Left ventricle myocardium superior (tissue), 1 donor: ENCODE data around the gene SGCA. TPM values are rescaled to one million over a fixed set of nuclear protein-coding genes. Genes with fewer than 3 reads are reported as not detected.
A peak's percentile ranks its signal among the peaks of the same experiment; 100 is the strongest.

Source experiments
- ATAC-seq: fragments of 200-7000 bp; cut with Tn5 transposase; one replicate; pipeline ENCODE4 v1.9.1; 2020; ENCODE audit warnings: mild to moderate bottlenecking, moderate library complexity
- DNase-seq: peaks from one replicate; pipeline ENCODE4 v3.0.0-alpha.2; 2020
- intact Hi-C: fragments of 100-400 bp; cut with micrococcal nuclease; formaldehyde crosslinking; loops from one replicate; pipeline ENCODE4 v1.11.0; 2022
- total RNA-seq: library from RNA; stranded (reverse); fragmentation: NEBNext Ultra II Directional; extraction: Animal tissue kit (Norgen Biotek cat#: 25700); gene quantifications from one replicate; pipeline ENCODE4 v1.2.1, GENCODE V29; 2021
- donor health status: DM: no; HTN: yes; CAD: no; lungs with severe emphysema.

The SGCA gene
- total RNA-seq, 1 donor from 2014 or later = 155 TPM

DNA sequence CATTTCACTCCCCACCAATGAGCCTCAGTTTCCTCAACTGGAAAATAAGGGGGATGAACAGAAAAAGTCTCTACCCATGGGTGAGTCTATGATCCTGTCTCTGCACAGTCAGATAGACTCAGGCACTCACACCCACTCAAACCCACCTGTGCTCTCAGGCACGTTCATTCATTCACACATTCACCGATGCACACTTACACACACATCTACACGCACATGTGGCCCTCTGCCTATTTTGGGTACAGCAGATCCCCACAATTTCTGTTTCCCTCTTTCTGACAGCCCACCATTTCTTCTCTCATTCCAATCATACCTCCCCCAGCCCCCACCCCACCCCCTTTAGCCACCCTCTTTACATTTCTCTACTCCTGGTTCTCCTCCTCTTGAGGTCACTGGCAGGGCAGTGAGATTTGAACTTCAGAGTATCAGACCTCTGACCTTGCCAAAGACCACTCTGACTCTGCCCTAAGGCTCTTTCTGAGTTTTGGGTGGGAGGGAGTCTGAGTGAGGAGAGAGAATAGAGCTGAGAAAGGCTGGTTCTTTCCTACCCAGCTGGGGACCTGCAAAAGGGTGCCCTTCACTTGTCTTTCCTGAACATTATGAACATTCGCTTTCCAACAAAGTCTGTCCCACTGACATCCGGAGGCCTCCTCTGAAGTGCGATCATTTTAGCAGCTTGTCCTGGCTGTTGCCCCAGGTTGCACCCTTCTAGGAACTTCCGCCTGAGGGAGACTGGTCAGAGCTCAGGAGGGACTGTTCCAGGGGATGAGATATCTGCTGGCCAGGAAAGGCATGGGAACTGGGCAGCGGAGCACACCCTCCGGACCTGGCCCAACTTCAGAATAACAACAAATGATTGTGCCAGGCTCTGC is 45.7 kb downstream of the SGCA start:
- intact Hi-C loops = no loop called here

DNA sequence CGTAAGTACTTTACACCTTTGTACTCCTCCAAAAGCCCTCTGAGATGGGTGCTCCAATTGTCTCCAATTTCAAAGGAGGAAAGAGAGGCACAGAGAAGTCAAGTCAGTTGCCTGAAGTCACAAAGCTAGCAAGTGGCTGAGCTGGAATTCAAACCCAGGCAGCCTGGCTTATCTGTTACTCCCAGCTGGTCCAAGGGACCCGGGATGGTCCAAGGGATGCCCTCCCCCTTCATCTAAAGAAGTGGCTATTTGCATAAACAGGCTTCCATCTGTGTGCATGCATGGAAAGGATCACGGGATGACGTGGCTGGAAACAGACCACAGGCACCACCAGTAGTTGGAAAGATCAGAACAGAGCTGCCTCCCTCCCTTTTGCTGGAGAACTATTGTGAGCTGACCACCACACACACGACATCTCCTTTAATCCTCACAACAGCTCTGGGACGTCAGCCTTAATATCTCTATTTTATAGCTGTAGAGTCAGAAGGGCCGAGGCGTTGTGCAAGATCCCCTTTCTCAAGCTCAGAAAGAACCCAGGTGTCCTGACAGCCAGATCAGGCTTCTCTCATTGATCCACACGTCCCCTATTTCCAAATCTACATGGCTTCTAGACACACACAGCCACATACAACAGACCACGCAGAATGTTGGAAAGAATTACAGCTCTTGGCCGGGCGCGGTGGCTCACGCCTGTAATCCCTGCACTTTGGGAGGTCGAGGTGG is 46.5 kb downstream of the SGCA start:
- no peak for DNase-seq
- intact Hi-C loops = no loop called here
- ATAC-seq = no peak

More for the DNA sequence above, 45.7 kb downstream of the SGCA start:
- ATAC-seq = peak; percentile 39
- DNase-seq = no peak

DNA sequence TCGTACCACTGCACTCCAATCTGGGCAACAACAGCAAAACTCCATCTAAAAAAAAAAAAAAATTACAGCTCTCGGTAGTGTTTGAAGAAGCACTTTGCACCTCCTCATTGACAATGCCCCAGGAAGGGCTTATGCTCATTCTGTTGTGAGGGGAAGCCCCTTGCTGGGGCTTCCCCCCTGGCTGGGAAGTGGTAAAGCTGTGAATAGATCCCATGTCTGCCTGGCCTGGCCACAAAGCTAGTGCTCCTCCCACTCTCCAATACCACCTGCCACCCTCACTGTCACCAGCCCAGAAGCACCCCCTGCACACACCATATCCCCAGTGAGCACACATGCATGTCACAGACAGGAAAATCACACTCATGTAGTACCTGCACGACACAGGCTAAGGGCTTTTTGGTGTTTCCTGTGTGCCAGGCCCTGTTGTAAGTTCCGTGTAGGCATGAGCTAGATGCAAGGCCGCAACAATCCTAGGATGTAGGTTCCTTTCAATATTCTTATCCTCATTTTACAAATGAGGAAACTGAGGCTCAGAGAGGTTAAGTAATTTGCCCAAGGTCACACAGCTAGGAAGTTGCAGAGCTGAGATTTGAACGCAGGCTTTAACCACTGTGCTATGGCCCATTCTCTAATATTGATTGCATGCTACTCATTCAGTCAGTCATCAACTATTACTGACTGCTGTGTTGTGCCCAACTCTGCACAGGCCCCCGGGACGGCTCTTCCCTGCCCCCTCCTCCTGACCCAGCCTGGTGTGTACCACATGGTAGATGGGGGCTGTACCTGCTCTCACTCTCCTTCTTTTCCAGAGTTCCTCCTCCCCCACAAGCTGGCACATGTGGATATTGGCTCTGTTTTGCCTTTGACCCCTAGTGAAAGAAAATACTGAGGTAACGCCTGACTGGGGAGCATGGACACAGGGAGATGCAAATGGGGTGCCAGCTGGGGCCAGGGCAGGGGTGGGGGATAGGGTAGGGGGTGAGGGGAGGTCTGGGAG is 47.5 kb downstream of the SGCA start:
- ATAC-seq (no peak), DNase-seq (no peak)
- intact Hi-C loops = no loop called here

DNA sequence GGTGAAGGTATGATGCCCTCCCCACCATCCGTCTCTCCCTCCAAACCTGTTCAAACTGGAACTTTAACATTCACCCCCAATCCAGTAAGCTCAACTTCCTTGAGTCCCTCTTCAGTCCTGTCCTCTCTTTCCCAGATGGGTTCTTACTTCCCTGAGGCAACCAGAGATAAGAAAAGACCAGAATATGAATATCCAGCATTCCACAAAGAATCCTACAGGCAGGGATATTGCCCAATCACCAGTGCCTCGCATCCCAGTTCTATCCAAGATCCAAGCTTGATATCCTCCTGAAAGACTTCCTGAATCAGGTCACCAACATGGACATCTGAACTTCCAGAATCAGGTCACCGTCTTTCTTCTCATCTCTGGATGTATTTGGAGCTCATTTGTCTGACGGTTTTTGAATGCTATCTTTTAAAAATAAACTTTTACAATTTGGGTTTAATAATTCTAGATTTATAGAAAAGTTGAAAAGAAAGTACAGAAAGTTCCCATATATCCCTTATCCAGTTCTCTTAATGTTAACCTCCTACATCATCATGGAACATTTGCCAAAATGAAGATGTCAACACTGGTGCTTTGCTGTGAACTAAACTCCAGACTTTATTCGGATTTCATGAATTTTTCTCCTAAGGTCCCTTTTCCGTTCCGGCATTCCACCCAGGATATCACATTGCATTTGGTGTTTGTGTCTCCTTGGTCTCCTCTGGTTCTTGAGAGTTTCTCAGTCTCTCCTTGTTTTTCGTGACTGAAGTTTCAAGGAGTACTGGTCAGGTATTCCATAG is 49.4 kb downstream of the SGCA start:
- intact Hi-C loops = no loop called here
- DNase-seq (no peak), ATAC-seq (peak; percentile 8)

DNA sequence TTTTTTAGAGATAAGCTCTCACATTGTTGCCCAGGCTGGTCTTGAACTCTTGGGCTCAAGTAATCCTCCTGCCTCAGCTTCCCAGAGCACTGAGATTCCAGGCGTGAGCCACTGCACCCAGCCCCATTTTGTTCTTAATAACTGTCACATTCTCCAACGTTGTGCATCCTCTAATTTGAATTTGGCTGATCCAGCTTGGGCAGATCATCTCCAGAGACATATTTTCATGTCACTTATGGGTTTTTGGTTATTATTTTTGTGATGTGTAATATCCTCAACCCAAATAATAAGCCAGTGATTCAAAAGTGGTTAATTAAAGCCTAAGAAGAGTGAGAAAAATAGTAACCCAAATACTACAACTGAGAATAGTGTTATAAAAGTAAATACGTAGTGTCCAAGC is 51.8 kb downstream of the SGCA start:
- intact Hi-C loops = no loop called here
- no peak for DNase-seq
- no peak for ATAC-seq

DNA sequence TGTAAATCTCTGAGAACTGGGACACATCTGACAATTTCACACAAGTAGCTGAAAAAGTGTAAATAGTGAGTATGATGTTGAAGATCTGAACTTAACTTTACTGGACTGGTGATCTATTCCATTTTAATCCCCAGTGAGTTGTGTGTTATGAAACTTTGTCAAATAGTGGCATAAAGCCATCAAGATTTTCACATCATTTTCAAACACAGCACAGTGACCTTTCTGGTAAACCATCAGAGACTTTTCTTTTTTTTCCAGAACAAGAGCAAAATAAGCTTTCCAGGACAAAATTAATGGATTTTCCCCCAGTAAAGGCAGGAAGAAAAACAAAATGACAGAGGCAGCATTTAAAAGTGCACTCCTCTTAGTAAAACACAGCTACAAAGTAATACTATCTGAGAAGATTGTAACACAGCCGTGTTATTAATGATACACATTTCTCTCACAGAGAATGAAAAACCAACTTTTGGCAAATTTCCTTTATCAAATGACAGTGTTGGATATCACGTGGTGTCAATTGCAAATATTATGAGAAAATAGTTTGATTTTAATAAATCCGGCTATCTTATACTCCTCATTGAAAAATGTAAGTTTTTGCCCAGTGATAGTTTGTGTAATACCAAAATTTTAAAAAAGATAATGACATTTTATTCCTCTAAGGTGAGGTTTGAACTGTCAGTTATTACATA is 52.4 kb downstream of the SGCA start:
- peak; percentile 60 for ATAC-seq

DNA sequence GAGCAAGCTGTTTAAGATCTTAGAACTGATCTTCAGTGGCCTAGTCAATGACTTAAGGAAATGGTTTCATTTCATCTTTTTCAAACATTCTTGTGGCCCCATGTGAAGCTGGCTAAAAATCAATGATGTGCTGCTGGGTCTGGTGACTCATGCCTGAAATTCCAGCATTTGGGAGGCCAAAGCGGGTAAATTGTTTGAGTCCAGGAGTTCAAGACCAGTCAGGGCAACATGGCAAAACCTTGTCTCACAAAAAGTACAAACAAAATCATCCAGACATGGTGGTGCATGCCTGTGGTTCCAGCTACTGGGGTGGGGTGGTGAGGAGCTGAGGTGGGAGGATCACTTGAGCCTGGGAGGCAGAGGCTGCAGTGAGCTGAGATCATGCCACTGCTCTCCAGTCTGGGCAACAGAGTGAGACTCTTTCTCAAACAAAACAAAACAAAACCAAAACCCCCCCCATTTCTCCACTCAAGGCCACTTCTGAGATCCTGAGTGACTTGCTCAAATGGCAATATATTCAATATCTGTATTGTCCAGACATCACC is 53.0 kb downstream of the SGCA start:
- DNase-seq = no peak
- no peak for ATAC-seq
- intact Hi-C loops = no loop called here

More for the DNA sequence above, 52.4 kb downstream of the SGCA start:
- intact Hi-C loops = no loop called here
- DNase-seq = no peak

DNA sequence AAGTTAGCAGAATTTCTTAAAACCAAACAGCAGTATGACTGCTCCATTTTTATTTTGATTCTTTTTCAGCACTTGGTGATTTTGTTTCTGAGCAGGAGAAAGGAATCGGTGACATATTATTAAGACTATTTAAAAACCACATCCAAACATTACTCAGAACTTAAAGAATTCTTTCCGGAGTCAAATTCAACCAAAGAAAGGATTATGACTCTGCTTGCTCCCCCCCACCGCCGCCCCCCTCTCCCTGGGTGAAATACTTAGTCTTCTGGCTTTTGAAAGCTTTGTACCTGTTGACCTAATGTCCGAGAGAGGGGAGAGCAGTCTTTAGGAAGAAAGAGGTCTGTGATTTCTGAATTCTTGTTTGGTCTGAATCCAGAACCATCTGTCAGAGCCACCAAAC is 53.5 kb downstream of the SGCA start:
- ATAC-seq (no peak), DNase-seq (no peak)
- intact Hi-C loops = no loop called here

DNA sequence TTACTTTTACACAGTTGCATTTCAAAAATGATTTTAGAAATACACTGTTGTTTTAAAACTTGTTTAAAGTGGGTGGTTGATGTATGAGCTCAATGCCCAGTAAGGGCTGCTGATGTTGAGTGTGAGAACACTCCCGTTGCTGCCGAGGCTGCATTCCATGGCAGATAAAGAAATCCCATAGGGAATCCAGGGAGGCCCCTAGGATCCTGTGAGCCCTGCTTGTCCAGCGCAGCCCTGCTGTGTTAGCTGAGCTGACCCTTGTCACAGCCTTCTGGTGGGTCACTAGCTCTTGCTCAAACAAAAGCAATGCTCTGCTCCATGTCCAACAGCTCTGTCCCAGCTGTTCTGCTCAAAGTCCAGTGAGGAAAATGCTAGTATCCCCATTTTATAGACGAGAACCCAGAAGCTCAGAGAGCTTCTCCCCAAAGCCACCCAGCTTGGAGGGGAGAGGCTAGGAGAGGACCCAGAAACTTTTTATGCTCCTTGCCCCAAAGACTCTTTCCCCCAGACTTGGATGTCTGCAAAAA is 54.2 kb downstream of the SGCA start:
- intact Hi-C loops = no loop called here
- ATAC-seq (peak; percentile 54), DNase-seq (no peak)

DNA sequence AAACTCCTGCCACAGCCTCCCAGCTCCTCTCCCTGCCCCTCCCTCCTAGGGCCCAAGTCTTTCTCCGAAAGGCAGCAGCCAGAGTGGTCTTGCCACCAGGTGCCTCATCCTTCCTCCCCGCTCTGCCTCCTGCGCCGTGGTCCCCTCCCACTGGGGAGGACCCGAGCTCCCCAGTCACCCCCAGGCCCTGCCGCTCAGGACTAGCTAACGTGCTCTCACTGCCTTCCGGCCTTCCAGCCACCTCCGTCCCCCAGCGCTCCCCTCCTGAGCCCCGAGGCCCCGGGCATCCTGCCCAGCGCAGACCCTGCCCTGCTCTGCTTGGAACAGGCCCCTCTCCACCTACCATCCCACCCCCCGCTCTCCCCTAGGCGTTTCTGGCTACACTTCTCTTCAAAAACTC is 55.0 kb downstream of the SGCA start:
- DNase-seq (no peak), ATAC-seq (no peak)
- intact Hi-C loops = no loop called here

DNA sequence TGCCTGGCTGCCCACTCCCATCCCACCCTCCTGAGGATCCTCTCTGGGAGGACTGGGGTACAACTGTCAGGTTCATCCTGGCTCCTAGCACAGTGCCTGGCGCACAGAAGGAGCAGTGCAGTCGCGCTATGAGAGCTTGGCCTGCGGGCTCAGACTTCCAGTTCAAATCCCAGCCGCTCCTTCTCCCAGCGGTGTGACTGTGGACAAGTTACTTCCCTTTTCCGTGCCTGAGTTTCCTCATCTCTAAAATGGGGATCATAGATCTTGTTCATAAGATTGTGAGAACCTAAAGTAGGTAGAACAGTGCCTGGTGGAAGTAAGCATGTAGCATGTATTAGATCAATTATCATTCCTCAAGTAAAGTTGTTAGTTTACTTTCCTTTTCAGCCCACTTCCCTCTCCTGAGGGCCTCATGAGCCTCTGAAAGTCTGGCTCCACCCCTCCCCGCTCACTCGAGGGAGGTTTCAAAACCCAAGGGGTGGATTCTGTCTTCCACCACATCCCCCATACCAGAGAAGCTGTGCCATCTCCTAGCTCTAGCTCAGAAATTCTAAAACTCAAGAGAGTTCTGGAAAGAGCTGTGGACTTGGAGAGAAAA is 55.6 kb downstream of the SGCA start:
- intact Hi-C loops = no loop called here
- ATAC-seq (no peak), DNase-seq (no peak)

DNA sequence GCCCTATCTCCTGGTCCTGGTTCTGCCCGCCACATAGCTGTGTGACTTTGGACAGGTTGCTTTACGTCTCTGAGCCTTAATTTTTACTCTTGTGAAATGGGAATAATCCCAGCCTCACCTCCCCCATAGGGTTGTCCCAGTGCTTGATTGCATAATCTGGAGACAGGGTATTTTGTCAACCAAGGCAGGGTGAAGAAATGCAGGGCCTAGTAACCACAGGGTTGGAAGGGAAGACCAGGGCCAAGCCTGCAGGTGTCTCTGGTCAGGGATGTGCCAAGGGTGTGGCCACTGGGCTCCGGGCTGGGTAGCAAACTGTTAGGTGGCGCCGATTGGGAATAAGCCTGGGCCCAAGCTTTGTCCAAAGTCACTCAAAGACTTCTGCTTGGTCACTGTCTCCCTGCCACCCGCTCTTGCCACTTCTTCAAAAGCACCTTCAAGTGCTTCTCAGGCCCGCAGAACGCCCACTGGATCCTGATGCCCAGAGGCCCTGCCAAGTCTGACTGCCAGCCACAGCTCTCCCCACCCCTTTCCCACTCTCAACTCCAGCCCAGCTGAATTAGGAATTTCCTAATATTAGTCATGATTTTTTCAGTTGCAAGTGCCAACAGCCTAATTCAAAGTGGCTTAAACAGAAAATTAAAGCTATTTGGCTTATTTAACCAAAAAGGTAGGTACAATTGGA is 56.2 kb downstream of the SGCA start:
- peak; percentile 55 for DNase-seq
- peak; percentile 68 for ATAC-seq
- intact Hi-C loops = no loop called here

DNA sequence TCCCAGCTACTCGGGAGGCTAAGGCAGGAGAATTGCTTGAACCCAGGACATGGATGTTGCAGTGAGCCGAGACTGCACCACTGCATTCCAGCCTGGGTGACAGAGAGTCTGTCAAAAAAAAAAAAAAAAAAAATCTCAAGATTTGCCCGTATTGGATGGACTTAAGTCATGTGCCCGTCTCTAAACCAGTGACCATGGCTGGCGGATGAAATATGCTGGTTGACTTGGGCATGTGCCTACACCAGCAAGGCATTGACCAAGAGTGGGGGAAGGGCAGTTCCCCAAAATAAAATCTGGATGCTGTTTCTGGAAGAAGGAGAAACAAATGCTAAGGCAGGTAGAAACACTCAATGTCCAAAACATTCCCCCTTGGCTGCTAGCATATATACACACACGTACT is 57.1 kb downstream of the SGCA start:
- ATAC-seq (no peak), DNase-seq (no peak)
- intact Hi-C loops = no loop called here
